Fibroblast of skin of left biceps (primary cell): ENCODE measurements around the gene VCPKMT.

Source experiments
- DNase-seq, 2 experiments: peaks; one replicate each; pipeline ENCODE4 v3.0.0-alpha.2; 2013; ENCODE audit warnings: low read depth in 2 of 2

VCPKMT gene

DNA sequence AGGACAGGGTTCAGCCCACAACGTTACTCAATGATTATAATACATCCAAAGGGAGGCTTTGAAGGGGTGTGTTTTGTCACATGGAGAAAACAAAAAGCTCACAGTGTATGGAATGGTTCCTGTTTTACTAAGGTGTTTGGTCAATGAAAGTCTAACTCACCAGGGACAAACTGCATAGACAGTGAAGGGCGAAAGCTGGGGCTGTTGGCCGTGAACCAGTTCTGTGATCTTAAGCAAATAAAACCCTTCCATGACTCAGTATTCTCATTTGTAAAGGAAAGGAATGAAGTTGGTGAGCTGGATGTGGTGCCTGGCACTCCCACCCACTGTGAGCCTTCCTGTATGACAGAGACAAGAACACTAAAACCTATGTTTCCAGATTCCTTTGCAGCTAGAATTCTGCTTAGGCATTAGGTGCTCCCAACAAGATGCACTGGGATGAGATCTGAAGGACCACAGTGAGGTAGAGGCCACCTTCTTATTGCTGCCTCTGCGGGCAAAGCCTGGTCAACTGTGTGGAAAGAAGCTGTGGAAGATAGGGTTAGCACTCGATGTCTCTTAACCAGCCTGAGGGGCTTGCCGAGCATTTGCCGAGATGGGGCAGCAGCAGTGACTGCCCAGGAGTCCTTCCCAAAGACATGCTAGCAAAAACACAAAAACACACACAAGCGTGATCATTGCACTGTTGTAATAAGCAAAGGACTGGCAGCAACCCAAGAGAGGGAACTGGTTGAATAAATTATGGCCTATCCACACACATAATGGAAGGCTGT is 48.5 kb downstream of the VCPKMT start:
- DNase-seq, result no peak

- no peak for DNase-seq
Measured at GRCh38 chr14:50065583-50065982, 50.8 kb downstream of the VCPKMT start.

DNA sequence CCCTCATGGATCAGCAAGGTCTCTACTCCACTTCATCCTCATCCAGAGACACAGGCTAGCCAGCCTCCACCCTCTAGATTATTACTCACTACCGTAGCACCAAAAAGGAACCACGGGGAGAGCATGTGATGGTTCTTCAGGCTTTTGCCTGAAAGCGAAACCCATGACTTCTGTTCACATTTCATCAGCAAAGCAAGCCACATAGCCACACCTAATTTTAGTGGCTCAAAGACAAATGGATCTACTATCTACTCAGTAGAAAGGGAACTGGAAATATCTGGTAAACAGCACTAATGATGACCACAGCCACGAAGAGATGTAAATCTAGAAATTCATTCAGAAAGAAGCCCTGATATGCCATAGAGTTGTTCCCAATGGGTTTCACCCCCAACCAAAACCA is 51.4 kb downstream of the VCPKMT start:
- no peak for DNase-seq

DNA sequence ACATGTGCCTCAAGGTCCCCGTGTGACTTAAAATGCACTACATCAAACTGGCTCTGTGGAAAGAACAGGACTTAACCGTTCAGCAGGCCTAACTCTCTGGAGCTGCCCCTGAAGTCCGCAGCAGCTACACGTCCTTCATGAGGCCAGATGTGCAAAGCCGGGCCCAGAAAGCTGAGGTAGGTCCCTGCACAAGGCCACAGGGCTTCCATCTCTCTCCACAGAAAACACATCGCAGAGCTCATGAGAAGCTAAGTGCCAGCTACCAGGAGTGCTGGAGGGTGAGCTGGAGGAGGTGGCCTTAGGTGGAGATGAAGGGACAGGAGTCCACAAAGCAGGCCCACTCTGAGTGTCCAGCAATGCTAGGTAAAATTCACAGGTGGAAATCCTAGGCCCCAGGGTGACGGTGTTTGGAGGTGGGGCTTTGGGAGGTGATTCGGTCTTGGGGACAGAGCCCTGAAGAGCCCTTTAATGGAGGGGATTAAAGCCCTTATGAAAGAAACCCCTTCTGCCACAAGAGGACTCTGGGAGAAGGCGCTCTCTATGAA is 52.4 kb downstream of the VCPKMT start:
- no peak for DNase-seq

GRCh38 chr14:50062438-50063085 is 53.8 kb downstream of the VCPKMT start:
- peak; percentile 41 to 48 for DNase-seq

GRCh38 chr14:50061664-50062437 is 54.5 kb downstream of the VCPKMT start:
- DNase-seq, result no peak

GRCh38 chr14:50060871-50061663 is 55.3 kb downstream of the VCPKMT start:
- DNase-seq, result peak; percentile 89 to 90

- no peak for DNase-seq
Measured at GRCh38 chr14:50059763-50060616, 56.4 kb downstream of the VCPKMT start.
